Endothelial cell of umbilical vein (primary cell): ENCODE results near the gene MT1M. TPM values are rescaled to one million over a fixed set of nuclear protein-coding genes. Genes with fewer than 3 reads are reported as not detected.

Source experiments
- BruUV-seq: library from RNA; stranded (reverse); fragments of 400-500 nt; replicated peaks from 2 replicates; lab custom pipeline; 2021; lab: Mats Ljungman, UMichigan
- CTCF ChIA-PET: fragments of 300-600, 350-600 bp; sonication (Branson Sonifier 250); formaldehyde crosslinking; loops from one replicate; lab custom pipeline; 2021; ENCODE audit warnings: antibody characterized with exemption, inconsistent platforms; lab: Charles Lee
- POLR2A ChIA-PET: fragments of 300-600, 350-600 bp; sonication (Branson Sonifier 250); formaldehyde crosslinking; loops from one replicate; lab custom pipeline; 2021; ENCODE audit warnings: antibody characterized with exemption, inconsistent platforms; lab: Charles Lee
- DNase-seq: peaks from one replicate; pipeline ENCODE4 v3.0.0-alpha.2; 2011; ENCODE audit warnings: low read depth, low spot score
- FAIRE-seq: peaks from 2 replicates; lab custom pipeline; 2011; peaks lifted over from hg19 to GRCh38; lab: Jason Lieb, UNC
- H2AFZ ChIP-seq: 2 replicates; pipeline ENCODE4 v1.6.0; 2012; ENCODE audit warnings: low read depth, low read length, control low read depth, inconsistent platforms
- H3K27ac ChIP-seq: 2 replicates; pipeline ENCODE4 v1.5.1; 2011; ENCODE audit warnings: low read depth, mild to moderate bottlenecking, control low read depth, low read length, moderate library complexity; ENCODE audit not compliant: insufficient read depth
- H3K27me3 ChIP-seq, 2 experiments: 2 replicates each; pipeline versions ENCODE4 v1.6.0 to v1.6.1; 2011; ENCODE audit warnings: low read length in 2 of 2, mixed read lengths in 1 of 2; ENCODE audit not compliant: control insufficient read depth in 2 of 2, insufficient read depth in 2 of 2
- H3K36me3 ChIP-seq, 2 experiments: 2 replicates in 1 of 2; 3 replicates in 1 of 2; pipeline ENCODE4 v1.5.1; 2011; ENCODE audit warnings: low read length in 2 of 2, mild to moderate bottlenecking in 1 of 2, moderate library complexity in 1 of 2; ENCODE audit not compliant: control insufficient read depth in 2 of 2, insufficient read depth in 2 of 2; ENCODE audit errors: extremely low read depth in 1 of 2
- H3K4me1 ChIP-seq: 3 replicates; pipeline ENCODE4 v1.5.1; 2011; ENCODE audit warnings: mild to moderate bottlenecking, low read length; ENCODE audit not compliant: control insufficient read depth, insufficient read depth; ENCODE audit errors: extremely low read depth
- H3K4me2 ChIP-seq: 2 replicates; pipeline ENCODE4 v1.6.1; 2011; ENCODE audit warnings: low read length, control low read depth, mixed read lengths; ENCODE audit not compliant: insufficient read depth
- H3K4me3 ChIP-seq, 3 experiments: fragments of 200-600 bp in 1 of 3; sonication (generic), shearing (Covaris generic) in 1 of 3; replicated peaks in 1 of 3; 2 replicates each; pipeline ENCODE4 v1.5.1; 2011 to 2016; ENCODE audit warnings: control low read depth in 3 of 3, low read length in 3 of 3, mild to moderate bottlenecking in 2 of 3, inconsistent platforms in 1 of 3, low read depth in 1 of 3, moderate library complexity in 1 of 3; ENCODE audit not compliant: insufficient read depth in 1 of 3
- H3K79me2 ChIP-seq: 2 replicates; pipeline ENCODE4 v1.6.0; 2012; ENCODE audit warnings: low read length, inconsistent platforms; ENCODE audit not compliant: control insufficient read depth, insufficient read depth
- H3K9ac ChIP-seq: replicated peaks from 2 replicates; pipeline ENCODE3; 2011; ENCODE audit warnings: low read length, control low read depth; ENCODE audit not compliant: insufficient read depth; ENCODE audit errors: extremely low read depth
- H3K9me1 ChIP-seq: replicated peaks from 3 replicates; pipeline ENCODE4 v1.6.0; 2011; ENCODE audit warnings: mild to moderate bottlenecking, low read length; ENCODE audit not compliant: control insufficient read depth, insufficient read depth; ENCODE audit errors: extremely low read depth
- H3K9me3 ChIP-seq: replicated peaks from 2 replicates; pipeline ENCODE4 v1.5.1; 2012; ENCODE audit warnings: low read length, inconsistent platforms; ENCODE audit not compliant: control insufficient read depth, insufficient read depth
- H4K20me1 ChIP-seq: replicated peaks from 2 replicates; pipeline ENCODE3; 2011; ENCODE audit warnings: mild to moderate bottlenecking, low read length; ENCODE audit not compliant: control insufficient read depth, insufficient read depth; ENCODE audit errors: extremely low read depth
- CTCF ChIP-seq, 2 donors: IDR thresholded peaks; 1 replicate in 1 of 2; 2 replicates in 1 of 2; pipeline ENCODE4 v1.5.1; 2011; ENCODE audit warnings: low read length in 2 of 2, mild to moderate bottlenecking in 2 of 2, moderate library complexity in 2 of 2, control low read depth in 1 of 2, inconsistent platforms in 1 of 2, low read depth in 1 of 2; ENCODE audit not compliant: insufficient read depth in 1 of 2; ENCODE audit errors: extremely low read depth in 1 of 2
- EZH2 ChIP-seq: IDR thresholded peaks from 2 replicates; pipeline ENCODE4 v1.6.1; 2012; ENCODE audit warnings: borderline replicate concordance, low read depth, mild to moderate bottlenecking, moderate library complexity, low read length, inconsistent platforms; ENCODE audit not compliant: severe bottlenecking
- FOS ChIP-seq: IDR thresholded peaks from 2 replicates; pipeline ENCODE4 v1.6.1; 2011; ENCODE audit warnings: mild to moderate bottlenecking, low read length, moderate library complexity, borderline replicate concordance; ENCODE audit not compliant: insufficient read depth
- GATA2 ChIP-seq: IDR thresholded peaks from 2 replicates; pipeline ENCODE4 v1.7.0; 2011; ENCODE audit warnings: low read depth, mild to moderate bottlenecking, moderate library complexity, mixed read lengths, low read length; ENCODE audit not compliant: insufficient read length, insufficient read depth
- JUN ChIP-seq: IDR thresholded peaks from 2 replicates; pipeline ENCODE4 v1.6.1; 2011; ENCODE audit warnings: borderline replicate concordance, low read depth; ENCODE audit not compliant: insufficient read length, insufficient read depth
- MAX ChIP-seq: IDR thresholded peaks from 2 replicates; pipeline ENCODE4 v1.6.1; 2011; ENCODE audit not compliant: insufficient read depth, insufficient read length
- MYC ChIP-seq: IDR thresholded peaks from one replicate; pipeline ENCODE4 v1.6.1; 2011; ENCODE audit warnings: mild to moderate bottlenecking, low read depth, low read length
- POLR2A ChIP-seq: IDR thresholded peaks from 2 replicates; pipeline ENCODE4 v1.6.1; 2012; ENCODE audit warnings: low read depth, mild to moderate bottlenecking, control low read depth, low read length
- POLR2AphosphoS5 ChIP-seq: IDR thresholded peaks from 2 replicates; pipeline ENCODE4 v1.6.1; 2012; ENCODE audit warnings: low read depth, mild to moderate bottlenecking, control low read depth, low read length, moderate library complexity; ENCODE audit not compliant: insufficient read depth
- dilution Hi-C: fragments of 300-500 bp; cut with MboI; formaldehyde crosslinking; loops from one replicate; pipeline ENCODE4 v1.15.0; 2019; ENCODE audit warnings: low sequenced_read_pairs; ENCODE audit not compliant: extremely low pct_ligation_motif_present
- intact Hi-C: fragments of 100-400 bp; cut with micrococcal nuclease; formaldehyde crosslinking; loops from one replicate; pipeline ENCODE4 v1.10.0; 2022
- polyA plus RNA-seq, 4 experiments: library from polyadenylated mRNA; depleted of rRNA in 3 of 4; stranded (reverse) in 3 of 4; unstranded in 1 of 4; fragments of >200 nt; gene quantifications; 2 replicates each; pipeline versions ENCODE4 v1.2.1 to v1.2.3, GENCODE V29; 2011 to 2012; ENCODE audit warnings: missing spikeins in 1 of 4
- total RNA-seq: library from RNA; stranded (reverse); gene quantifications from 2 replicates; pipeline ENCODE4 v1.2.3, GENCODE V29; 2021

MT1M gene
- total and polyA plus RNA-seq, 2 donors (not counting 3 experiments of a cell fraction or from before 2014, with no cell fraction given): 4.3 to 4.6 TPM

- FAIRE-seq (no peak), DNase-seq (no peak)
- H3K4me1 ChIP-seq: peaks cover 14% of the 10 kb centered on the region
- CTCF ChIA-PET: interaction anchor here (0.8 to 7.8 kb wide), 23 partner anchors 8 to 186 kb away, joined by 3 to 113 read pairs (median 5); partner anchors contain the start of gene MT3
- H3K36me3 ChIP-seq: no peaks in the 10 kb centered on the region
- intact Hi-C loops: no loop called here
- no peak overlapping the region for H3K4me3 ChIP-seq
- H3K9me3 ChIP-seq: no peaks in the 10 kb centered on the region
- dilution Hi-C loops: no loop called here
- TF ChIP-seq MYC (no peak), EZH2 (no peak), POLR2AphosphoS5 (no peak), MAX (no peak), POLR2A (no peak), FOS (no peak), JUN (no peak), CTCF (IDR thresholded peaks at IDR 0.05; ENCODE audit: extremely low read depth in 1 of 2, insufficient read depth in 1 of 2, low read depth in 1 of 2, low read length in 2 of 2) (no peak), GATA2 (no peak)
- no peak overlapping the region for H2AFZ ChIP-seq
- no peaks in the 10 kb centered on the region for H3K9me1 ChIP-seq
- H3K27me3 ChIP-seq: peaks cover 2 to 3% of the 10 kb centered on the region in 2 experiments
- H4K20me1 ChIP-seq: no peaks in the 10 kb centered on the region
- POLR2A ChIA-PET: no interaction called here
- H3K27ac ChIP-seq: no peak overlapping the region
- no peak overlapping the region for H3K9ac ChIP-seq
- no TSS peak for BruUV-seq
- no peak overlapping the region for H3K4me2 ChIP-seq
- no peaks in the 10 kb centered on the region for H3K79me2 ChIP-seq
These were observed 31.1 kb upstream of the MT1M start for GRCh38 chr16:56601325-56601724.
